ENCODE results near the gene ZBTB44.

- no peak for TF ChIP-seq CTCF (IDR thresholded peaks at IDR 0.05)
- no peak for TF ChIP-seq POLR2A (IDR thresholded peaks at IDR 0.05)
These were observed 136.0 kb downstream of the ZBTB44 start for GRCh38 chr11:130178441-130179339.

Data from body of pancreas (tissue), 4 donors.